Left ventricle myocardium superior (tissue), 1 donor: Measurements from ENCODE around the gene ZEB2. TPM values are rescaled to one million over a fixed set of nuclear protein-coding genes. Genes with fewer than 3 reads are reported as not detected.
A peak's percentile ranks its signal among the peaks of the same experiment; 100 is the strongest.

Experiments used
- ATAC-seq: fragments of 200-7000 bp; cut with Tn5 transposase; one replicate; pipeline ENCODE4 v1.9.1; 2020; ENCODE audit warnings: mild to moderate bottlenecking, moderate library complexity
- DNase-seq: peaks from one replicate; pipeline ENCODE4 v3.0.0-alpha.2; 2020
- intact Hi-C: fragments of 100-400 bp; cut with micrococcal nuclease; formaldehyde crosslinking; loops from one replicate; pipeline ENCODE4 v1.11.0; 2022
- total RNA-seq: library from RNA; stranded (reverse); fragmentation: NEBNext Ultra II Directional; extraction: Animal tissue kit (Norgen Biotek cat#: 25700); gene quantifications from one replicate; pipeline ENCODE4 v1.2.1, GENCODE V29; 2021
- donor health status: DM: no; HTN: yes; CAD: no; lungs with severe emphysema.

The ZEB2 gene
- total RNA-seq, 1 donor from 2014 or later = 83.2 TPM

DNA sequence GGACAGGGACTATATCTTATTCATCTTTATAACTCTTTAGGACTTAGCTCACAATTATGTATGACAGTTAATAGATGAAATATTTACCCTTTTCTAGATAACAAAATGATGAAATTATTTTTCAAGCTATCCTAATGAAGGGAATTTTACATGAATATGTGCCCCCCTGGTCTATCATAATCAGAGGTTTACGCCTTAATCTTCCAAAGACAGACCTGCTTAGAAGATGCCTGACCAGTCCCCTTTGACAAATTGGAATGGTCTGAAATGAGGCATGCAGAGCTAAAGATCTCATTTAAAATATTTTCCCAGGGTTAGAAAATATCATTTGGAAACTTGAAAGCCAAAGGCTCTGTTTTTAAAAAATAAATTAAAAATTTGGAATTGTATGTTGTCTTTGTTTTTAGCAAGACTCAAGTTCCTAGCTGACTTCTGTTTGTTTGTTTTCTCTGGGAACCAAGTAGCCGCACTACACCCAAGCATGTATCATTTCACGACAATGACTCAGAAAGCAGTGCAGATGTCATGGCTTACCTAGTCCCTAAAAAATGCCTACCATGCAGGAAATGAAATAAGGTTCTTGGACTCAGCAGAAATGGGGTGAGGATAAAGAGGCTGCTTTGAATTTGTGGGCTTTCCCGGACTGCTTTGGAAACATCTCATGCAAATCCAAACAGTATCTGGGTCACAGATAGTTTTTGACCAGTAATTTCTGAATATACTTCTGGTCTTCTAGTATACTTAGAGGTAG lies 162.1 kb downstream of the ZEB2 start:
- DNase-seq = no peak
- intact Hi-C loops = no loop called here
- peak; percentile 85 for ATAC-seq

DNA sequence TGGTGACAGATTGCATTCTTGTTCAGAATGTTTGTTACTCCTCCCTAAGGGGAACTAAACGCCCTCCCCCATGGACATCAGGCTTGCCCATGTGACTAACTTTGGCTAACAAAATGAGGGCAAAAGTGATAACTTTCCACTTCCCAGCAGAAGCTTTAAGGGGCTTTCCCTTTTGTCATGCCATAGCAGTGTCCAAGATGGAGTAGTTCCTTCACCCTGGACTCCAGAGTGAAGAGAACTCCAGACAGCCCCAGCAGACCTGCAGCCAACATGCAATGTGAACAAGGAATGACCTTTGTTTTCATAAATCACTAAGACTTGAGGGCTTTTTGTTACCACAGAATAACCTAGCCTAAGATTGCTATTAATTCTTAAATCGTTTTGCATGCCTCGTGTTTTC lies 163.5 kb downstream of the ZEB2 start:
- intact Hi-C loops = no loop called here
- DNase-seq (no peak), ATAC-seq (no peak)

DNA sequence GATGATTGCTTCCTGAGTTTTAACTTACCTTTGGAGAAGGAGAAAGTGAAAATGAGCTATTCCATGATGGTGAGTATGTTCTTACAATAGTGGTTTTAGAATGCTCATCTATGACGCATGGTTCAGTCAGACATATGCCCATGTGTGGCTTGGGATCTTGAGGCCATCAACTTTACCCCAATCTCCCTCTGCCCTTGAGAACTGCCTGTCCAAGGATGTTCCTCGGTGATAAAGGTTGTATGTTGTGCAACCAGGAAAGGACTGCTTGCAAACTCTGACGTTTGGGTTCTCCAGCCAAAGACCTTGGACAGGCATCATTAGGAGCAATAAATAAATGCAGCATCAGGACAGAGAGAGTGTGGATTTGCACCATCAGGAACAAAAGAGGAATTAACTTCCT lies 165.0 kb downstream of the ZEB2 start:
- DNase-seq = no peak
- intact Hi-C loops = no loop called here
- no peak for ATAC-seq

GRCh38 chr2:144351687-144352086 lies 168.2 kb downstream of the ZEB2 start:
- no peak for ATAC-seq

DNA sequence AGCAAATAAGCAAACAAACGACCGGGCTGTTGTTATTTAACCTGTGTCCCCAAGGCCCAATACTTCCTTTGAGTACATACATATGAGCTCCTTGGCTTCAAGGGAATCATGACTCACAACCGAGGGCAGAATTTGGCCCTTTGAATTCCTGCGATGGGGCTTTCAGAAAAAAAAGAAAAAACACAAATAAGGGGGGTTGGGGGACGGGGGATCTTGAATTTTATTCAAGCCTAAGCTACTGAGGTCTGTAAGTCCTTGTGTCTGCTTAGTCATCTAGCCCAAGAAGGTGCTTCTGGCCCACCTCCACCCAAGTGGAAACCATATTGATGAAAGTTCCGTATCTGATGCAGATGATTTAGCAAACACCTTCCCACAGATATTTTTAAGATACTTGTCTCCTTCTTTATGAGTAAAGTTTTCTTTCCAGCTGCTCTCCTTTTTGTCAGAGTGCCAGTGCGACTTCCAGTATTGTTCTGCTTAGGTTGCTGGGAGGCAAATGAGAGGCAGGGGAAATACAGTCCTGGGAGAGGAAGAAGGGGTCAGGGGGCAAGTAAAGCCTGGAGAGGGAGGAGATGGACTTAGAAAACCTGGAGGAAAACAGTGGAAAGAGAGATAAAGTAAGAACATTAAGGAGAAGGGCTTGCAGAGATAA lies 169.6 kb downstream of the ZEB2 start:
- DNase-seq = no peak
- ATAC-seq = peak; percentile 36
- intact Hi-C loops = no loop called here

More at GRCh38 chr2:144351687-144352086, 168.2 kb downstream of the ZEB2 start:
- no peak for DNase-seq
- intact Hi-C loops = no loop called here

DNA sequence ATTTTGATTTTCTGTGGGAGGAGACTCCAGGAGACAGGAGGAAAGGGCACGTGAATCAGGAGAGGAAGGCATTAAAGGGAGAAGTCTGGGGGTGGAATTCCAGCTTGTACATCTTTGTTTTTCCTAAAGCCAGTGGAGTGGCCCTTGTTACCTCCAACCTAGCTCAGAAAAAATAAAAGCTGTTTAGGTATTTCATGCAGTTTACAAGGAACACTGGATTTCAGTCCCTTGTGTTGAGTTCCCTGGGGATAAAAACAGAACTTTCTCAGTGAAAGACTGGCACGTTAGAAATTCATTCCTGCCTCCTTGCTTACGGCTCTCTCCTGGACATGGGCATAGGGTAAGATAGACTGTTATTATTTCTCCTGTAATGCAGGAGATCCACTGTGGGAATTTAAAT lies 170.2 kb downstream of the ZEB2 start:
- DNase-seq (no peak), ATAC-seq (no peak)
- intact Hi-C loops = no loop called here

- intact Hi-C loops = no loop called here
- DNase-seq (no peak), ATAC-seq (no peak)
Observed at GRCh38 chr2:144348846-144349245, 171.1 kb downstream of the ZEB2 start.

GRCh38 chr2:144346229-144346628 lies 173.7 kb downstream of the ZEB2 start:
- intact Hi-C loops = no loop called here
- DNase-seq (no peak), ATAC-seq (no peak)

DNA sequence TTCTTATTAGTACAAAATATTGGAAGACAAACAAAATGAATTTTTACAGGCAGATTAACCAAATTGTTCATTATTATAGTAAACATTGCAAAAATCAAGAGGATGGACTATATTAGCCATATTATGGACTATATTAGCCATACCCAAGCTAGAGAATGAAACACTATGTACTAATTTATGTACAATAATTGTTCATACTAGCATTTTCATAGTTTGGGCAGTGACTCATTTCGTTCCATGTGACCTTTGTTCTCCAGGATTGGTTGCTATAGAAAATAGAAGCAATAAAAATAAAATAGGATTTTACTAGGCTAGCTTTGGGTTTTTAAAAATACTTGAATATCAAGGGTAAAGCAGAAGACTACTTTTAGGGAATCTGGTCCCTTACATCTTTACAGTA lies 176.8 kb downstream of the ZEB2 start:
- DNase-seq (no peak), ATAC-seq (no peak)
- intact Hi-C loops = no loop called here

GRCh38 chr2:144341538-144341937 lies 178.4 kb downstream of the ZEB2 start:
- no peak for DNase-seq
- no peak for ATAC-seq
- intact Hi-C loops = no loop called here

DNA sequence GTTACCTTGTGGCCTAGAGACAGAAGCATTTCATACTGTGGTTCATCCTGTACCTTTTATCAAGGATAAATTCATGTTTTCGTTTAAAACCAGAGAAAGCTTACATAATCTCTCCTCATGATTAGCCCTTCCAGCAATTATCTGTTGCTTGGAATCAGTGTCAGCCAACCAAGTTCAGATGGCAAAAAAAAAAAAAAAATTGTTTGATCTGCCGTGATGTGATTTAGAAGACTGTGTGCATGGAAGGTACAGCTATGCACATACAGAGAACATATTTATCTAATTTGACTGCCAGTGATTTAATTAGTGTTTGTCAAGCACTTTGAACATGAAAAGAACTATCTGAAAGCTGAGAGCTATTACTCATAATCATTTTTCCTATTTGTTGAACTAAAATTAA lies 180.9 kb downstream of the ZEB2 start:
- DNase-seq (no peak), ATAC-seq (no peak)
- intact Hi-C loops = loop anchor here (10.0 kb wide), 1 partner anchor 186 kb away; the partner anchor contains the start of gene ZEB2

DNA sequence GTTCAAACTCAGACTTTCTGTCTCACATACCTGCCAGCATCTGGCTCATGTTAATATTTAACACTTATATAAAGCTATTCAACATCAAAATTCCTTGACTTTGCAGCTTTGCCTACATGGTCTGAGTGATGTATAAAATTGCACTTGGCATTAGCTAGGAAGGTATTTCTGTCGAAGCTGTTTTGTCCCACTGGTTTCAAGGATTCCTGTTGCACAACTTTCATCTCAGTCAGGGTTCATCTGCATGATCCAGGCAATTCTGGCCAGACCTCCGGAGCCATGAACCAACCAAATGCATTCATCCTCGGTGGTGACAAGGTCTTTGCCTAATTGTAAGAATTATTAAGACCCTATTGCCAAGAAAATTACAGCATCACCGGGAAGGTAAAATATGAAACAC lies 185.4 kb downstream of the ZEB2 start:
- no peak for DNase-seq
- intact Hi-C loops = loop anchor here (10.0 kb wide), 1 partner anchor 190 kb away; the partner anchor contains the start of gene ZEB2
- no peak for ATAC-seq
